NCI-H1092 treated with DMSO at 0.1 percent for 48 hours (cell line): ENCODE measurements around the gene ADAMTS2.
"Not testable (repeated sequence)": the region's sequence is repeated elsewhere in the genome, so short reads cannot be mapped to it uniquely, and the experiment has no call there.

ENCODE experiments used
- DNase-seq: peaks from one replicate; lab custom pipeline; 2025; lab: John Stamatoyannopoulos, UW

The ADAMTS2 gene

DNA sequence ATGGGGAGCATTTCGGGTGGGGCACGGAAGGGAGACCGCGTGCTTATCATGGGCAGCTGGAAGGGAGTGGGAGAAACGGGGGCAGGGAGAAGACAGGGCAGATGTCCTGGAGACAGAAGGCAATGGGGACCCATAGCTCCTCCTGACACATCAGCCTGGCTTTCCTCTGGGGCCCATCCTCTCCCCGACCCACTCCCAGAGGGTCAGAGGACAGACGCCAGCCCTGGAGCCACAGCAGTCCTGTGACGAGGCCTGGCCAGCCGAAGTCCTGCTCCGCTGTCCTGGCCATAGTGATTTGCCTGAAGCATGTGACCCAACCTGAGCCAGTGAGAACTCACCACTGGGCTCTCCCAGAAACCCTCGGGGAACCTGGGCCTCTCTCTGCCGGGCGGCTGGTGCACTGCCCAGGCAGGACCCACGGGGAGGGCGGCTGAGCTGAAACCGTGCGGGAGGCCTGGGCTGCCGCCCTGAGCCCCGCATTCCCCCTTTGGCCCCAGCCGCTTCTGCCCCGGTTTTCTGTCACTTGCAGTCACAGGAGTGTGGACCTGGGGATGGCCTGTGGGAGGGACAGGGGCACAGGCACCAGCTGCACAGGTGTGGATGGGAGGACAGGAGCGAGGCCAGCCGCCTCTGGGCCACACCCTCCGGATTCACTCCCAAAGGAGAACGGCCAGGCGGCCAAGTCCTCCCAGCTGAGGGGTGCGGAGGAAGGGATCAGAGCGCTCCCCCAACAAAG, 19.8 kb downstream of the ADAMTS2 start:
- no peak for DNase-seq

DNA sequence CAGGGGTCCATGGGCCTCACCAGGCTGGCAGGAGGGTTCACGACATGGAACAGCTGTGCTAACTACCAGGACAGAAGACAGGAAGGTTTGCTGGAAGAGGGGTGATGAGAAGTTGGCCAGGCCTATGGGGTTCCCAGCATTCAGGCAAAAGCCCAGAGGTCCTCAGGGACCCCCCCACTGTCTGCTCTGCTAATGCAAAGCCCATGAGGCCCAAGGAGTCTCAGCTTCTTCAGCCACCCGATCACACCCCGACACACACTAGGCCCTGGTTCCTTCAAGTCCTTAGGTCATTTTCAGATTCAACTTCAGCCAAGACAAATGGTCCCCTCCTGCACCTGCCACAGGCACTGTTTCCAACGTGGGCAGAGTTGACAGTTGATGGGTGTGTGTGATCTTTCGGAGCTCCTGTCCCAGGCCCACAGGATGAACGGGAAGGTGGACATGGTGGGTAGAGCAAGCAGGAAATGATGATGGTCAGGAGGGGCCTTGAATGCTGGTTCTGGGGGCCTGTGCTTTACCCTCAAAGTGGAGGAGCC, 20.4 kb downstream of the ADAMTS2 start:
- no peak for DNase-seq

DNA sequence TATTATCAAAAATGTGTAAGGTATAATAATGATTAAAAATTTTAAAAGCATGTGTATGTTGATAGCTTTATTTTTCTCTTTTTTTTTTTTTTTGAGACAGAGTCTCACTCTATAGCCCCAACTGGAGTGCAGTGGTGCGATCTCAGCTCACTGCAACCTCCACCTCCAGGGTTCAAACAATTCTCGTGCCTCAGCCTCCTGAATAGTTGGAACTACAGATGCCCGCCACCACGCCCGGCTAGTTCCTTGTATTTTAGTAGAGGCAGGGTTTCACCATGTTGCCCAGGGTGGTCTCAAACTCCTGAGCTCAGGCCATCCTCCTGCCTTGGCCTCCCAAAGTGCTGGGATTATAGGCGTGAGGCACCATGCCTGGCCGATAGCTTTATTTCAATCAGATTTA, 20.9 kb downstream of the ADAMTS2 start:
- not testable (repeated sequence) for DNase-seq

DNA sequence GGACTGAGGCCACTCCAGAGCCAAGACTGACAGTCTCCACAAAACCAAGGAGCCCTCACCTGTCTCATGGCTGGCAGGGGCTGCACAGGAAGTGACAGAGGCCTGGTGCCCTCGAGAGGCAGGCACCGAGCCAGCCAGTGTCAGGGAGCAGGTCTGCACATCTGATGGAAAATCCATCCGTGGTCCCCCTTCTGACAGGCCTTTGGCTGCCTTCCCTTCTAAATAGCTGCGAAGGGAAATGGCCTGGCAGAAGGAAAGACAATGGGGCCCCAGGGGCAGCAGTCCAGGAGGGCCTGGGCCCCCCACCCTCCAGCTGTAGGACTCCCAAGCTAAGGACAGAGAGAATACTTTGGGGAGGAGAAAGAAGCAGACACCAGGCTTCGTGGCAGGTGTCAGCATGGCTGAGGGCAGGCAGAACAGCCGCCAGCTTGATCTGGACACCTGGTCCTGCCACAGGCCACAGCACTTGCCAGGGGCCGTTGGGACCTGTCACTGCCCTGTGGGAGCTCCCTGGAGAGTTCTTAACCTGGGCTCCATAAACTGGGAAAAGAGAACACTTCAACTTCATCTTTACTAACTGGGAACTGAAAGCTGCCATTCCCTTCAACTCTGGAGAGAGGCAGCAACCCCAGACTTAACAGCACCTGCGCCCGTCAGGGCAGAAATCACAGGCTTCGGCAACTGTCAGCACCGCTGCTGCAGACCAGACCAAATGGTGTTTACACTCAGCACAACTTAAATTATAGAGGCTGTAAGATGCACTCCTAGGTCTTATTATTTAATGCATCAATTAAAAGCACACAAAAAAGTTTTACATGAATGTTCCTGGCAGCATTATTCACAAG, 22.0 kb downstream of the ADAMTS2 start:
- peak; percentile 61 for DNase-seq

DNA sequence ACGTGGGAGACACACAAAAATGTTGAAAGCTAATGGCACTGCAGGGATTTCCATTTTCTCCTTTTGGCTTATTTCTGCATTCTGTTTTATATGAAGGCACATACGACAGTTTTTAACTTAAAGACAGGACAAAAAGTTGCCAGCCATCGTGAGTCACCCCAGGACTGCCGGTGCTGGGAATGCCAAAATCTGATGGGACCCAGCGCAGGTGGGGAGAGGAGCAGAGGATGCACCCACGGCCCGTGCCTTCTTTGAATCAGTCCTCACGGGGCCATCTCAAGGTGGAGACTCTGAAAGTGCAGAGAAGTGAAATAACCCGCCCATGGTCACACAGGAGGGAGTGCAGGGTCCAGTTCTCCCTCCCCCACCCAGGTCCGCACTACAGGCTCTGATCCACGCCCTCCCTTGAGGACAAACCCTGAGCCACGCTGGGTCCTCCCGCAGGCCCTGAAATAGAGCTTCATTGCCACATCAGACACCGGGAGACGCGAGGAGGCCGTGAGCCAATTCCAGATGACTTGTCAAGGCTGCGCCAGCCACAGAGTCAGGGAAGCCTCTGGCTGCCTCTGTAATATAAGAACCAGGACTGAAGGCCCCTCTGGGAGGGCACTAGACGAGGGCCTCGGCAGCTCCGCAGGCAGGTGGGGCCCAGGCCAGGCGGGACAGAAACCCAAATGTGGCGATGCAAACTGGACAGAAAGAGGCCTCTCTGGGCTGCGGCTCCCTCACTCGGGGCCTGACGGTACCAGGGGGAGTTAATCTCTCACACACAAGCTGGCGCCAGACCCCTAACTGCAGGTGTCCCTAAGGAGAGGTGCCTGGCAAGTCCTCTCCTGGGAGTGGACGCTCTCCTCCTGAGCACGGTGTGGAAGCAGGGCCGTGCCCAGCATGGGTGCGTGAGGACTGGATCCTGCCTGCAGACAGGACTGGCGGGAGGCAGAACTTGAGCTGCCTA, 22.9 kb downstream of the ADAMTS2 start:
- DNase-seq: no peak

DNA sequence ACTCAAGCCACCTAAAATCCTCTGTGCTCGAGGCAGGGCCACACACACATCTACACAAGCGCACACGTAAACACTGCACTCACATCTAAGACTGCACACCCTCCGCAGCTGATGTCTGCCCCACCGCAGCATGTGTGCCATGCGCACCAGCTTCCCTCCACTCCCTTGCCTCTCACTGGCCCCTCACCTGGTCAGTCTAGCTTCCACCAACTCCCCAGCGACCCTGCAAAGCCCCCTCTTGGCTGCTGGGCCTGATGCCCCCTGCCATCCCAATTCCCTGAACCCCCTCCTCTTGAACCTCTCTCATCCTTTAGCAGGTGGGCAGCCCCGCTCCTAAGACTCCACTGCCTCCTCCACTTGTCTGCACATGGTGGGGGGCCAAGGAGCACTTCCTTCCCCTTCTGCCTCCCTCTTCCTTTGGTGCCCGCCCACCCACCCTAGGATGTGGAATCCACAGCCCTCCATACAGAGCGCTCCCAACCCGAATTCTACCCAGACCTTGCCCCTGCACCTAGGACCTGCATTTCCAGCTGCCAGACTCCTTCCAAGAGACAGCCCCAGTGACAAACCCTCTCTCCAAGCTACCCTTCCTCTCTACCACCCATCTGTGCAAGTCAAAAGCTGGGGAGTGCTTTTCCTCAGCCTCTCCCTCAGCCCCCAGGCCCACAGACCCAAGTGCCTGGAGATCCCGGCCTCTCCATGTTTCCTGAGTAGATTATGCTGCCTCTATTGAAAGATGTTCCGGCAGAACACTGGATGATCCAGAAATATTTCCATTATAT, 23.9 kb downstream of the ADAMTS2 start:
- no peak for DNase-seq

DNA sequence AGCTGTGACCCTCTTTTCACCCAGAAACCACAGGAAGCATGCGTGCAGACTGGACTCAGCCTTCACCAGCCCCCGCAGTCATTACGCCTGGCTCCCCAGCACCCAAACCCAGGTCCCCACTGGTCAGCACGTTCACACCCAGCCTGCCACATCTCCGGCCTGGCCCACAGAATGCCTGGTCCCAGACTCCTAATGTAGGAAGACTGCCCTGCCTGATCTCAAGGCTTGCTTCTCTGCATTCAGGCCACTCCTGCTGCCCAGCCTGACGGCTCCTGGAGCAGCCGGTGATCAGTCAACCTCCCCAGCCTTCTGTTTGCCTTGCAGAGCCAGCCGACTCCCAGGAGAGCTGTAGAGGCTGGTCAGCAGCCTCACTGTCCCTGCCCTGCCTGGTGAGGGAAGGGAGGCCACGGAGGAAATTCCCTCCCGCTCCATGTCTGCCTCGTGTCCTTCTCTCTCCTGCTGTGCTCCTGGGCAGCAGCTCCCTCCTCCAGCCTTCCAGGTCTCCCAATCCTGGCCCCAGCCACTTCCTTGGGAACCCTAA, 25.4 kb downstream of the ADAMTS2 start:
- DNase-seq: no peak

DNA sequence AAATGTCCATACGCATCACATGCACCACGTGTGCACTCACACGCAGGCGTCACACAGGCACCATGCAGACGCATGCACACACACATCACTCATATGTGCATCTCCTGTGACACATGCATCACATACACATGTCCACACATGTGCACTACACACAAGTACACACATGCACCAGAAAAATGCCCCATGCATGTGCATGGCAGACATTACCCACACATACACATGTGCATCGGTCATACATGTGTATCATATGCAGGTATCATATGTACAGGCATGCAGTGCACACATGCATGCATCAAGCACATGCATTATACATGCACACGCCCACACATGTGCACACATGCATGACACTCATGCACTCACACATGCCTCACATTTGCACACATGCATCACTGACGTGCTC, 26.1 kb downstream of the ADAMTS2 start:
- no peak for DNase-seq

DNA sequence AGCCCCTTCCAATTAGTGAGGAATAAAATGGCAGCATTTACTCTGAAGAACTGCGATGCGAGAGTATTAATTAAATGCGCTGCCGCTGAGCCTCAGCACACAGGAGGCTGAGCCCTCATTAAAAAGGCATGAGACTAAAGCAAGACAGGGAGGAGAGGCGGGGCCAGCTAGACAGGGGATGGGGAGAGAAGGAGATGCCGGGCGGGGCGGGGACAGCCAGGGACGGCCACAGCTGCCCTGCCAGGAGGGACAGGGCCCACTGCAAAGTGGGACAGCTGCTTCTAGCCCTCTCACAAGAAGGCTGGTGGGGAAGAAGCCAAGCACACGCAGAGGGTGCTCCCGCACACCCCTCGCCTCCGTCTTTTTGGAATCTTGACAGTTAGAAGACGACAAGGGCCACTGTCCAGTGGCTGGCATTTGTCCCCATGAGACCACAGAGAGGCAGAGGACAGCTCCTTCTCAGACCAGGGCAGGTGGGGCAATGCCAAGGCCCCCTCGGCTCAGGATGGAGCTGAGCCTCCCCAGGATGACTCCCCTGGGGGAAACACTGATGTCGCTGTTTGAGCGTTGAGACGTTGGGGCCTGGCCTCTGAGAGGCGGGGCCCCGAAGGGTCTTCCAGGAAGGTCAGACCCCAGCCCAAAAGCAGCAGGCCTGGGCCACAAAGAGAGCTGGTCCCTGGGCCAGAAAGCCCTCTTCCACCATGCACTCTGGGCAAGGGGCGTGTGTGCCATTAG, 26.9 kb downstream of the ADAMTS2 start:
- no peak for DNase-seq

DNA sequence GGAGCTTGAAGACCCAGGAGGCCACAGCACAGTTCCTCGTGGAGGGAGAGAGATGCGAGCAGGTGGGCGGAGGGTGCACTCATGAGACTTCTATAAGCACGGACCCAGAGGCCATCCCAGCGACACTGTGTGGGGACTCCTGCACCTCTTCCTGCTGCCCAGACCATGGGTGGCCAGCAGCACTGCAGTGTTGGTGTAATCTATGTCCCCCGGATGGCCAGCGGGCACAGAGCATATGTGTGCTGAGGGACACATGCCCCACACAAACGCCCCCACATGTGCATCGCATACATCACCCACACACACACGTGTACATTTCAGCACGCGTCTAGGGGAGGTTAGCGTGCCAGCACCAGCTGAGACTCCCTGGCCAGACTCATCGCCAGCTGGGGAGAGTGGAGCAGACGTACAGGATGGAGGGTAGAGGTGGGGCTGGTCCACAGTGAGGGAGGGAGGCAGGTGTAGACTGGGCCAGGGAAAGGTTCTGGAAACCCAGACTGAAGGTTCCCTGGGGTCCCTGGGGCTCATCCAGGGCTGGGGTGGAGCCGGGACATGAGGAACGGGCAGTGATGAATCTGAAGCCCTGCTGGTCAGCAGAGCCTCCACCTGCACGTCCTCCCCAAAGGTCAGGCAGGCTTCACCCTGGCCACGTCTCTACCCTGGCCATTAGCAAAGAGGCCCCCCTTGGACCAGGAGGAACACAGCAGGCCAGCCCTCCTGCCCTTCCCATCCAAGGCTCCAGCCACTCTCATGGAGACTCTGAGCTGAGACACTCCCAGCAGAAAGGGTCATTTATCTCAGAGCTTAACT, 27.6 kb downstream of the ADAMTS2 start:
- no peak for DNase-seq

DNA sequence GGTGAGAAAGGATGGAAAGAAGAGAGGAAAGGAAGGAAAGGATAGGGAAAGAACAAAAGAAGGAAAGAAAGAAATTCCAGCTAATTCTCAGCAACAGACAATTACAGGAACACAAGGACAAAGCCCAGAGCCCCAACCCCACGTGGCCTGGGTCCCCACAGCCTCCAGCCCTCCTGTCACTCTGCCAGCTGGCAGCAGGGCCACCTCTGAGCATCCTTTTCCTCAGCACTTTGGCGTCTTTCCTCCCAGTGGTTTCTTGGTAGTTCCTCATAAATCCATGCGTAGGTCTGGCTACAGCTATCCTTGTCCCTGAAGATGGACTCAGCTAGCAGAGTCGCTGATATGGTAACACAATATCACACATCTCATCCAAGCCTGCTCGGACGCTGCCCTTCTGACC, 28.3 kb downstream of the ADAMTS2 start:
- no peak for DNase-seq

DNA sequence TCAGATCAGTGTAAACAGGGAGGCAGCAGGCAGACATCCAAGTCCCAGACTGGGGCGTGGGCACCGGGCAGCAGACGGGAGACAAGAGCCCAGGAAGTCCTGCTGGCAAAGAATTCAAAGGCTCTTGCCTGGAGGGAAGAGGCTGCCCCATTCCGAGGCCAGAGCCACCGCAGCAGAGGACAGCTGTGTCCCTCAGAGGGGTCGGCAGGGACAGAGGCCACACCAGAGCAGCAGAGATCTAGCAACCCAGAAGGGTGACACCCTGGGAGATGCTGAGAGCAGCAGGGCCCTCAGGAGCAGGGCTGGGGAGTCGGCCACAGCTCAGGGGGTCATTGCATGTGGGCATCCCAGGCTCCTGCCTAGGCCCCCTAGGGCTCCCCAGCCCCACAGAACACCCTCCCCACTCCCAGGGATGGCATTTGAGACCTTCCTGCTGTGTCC, 29.1 kb downstream of the ADAMTS2 start:
- no peak for DNase-seq

DNA sequence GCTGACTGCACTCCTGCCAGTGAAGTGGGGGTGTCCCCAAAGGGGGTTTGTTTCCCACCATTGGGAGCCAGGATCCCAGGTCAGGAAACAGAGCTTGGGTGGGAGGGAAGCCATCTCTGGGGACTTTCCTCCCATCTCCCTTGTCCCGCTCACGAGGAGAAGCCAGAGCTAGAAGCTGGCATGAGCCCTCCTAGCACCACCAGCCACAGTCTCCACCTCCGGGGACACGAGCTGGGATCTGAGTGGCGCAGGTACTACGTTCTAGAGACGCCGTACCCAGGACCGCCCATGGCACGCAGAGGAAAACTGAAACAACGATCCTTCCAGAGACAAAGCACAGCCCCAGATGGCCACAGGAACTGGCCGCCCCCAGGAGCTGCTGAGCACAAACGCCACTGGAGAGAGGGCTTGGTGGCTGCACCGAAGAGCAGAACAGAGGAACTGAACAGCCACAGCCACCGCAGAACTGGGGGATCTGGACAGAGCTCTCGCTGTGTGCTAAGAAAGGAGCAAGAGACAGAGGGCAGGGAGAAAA, 29.8 kb downstream of the ADAMTS2 start:
- no peak for DNase-seq

DNA sequence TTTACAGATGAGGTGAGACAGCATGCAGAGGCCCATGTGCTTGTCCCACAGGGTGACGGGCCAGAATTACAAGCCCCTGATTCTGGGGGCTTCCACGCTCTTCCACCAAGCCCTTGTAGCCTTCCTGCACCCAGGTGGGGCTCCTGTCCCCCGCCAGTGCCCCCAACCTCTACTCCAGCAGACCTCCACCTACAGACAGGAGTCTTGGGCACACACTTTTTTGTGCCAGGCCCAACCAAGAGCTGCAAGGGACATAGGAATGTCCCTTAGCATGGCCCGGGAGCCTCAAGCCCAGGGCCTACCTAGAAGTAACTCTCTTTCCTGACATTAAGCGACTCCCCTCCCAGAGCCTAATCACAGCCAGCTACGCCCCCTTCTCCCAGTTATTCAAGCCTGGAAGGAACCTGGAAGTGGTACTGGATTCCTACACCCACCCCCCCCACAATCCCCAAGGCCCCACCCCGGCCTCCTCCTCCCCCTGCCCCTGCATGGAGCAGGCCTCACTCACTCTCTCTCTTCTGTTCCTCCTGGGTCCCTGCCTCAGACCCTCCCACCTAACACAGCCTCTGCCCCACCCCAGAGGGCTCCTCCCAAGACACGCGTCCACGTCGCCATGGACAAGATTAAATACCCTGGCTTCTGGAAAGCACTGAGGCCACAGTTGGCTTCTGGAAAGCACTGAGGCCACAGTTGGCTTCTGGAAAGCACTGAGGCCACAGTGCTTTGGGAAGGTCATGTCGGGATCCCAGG, 30.5 kb downstream of the ADAMTS2 start:
- no peak for DNase-seq

DNA sequence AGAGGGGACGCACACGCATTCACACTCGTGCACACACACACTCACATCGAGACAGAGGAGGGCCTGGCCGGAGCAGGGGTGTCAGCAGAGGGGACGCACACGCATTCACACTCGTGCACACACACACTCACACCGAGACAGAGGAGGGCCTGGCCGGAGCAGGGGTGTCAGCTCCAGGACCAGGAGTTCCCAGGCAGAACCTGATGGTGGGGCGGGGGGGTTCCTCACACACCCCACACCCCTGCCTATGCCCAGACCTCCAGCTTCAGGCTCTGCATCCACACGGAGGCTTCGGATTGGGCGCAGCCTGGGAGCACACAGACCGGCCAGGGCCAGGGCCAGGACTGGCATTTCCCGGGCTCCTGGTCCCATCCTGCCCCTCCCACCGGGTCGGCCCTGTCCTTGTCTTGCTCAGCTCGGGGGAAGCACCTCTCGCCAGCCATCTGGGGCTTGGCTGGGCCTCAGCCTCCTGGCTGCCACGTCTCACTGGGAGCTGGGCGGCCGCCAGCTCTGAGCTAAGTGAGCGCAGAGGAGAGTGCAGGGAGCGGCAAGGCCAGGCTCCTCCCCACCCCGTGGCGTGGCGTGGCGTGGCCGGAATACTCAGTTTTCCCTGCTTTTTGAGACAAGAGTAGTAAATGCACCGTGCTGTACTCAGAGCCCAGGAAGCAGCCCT, 31.3 kb downstream of the ADAMTS2 start:
- peak; percentile 61 for DNase-seq

DNA sequence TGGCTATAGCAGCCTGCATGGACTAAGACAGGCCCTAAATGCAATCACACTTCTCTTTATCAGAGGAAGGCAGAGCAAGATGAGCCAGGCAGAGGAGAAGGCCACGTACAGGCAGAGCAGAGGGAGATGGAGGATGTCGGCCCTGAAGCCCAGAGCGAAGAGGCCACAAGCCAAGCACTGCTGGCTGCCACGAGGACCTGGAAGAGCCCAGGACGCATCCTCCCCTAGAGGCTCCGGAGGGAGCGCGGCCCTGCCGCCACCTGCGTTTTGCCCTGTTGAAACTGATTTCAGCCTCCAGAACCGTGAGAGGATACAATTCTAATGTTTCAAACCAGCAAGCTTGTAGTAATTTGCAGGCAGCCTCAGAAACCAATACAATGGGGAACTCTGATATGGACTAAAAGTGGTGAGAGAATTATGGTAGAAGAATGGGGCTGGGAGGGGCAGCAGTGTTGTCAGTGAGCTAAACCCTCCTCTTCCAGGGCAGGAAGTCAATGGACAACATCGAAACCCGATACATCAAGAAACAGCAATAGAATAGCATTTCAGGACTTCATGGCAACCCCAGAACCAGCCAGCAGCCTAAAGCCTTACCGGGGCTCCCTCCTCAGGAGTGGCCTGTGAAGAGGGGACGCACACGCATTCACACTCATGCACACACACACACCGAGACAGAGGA, 32.6 kb downstream of the ADAMTS2 start:
- DNase-seq: no peak

DNA sequence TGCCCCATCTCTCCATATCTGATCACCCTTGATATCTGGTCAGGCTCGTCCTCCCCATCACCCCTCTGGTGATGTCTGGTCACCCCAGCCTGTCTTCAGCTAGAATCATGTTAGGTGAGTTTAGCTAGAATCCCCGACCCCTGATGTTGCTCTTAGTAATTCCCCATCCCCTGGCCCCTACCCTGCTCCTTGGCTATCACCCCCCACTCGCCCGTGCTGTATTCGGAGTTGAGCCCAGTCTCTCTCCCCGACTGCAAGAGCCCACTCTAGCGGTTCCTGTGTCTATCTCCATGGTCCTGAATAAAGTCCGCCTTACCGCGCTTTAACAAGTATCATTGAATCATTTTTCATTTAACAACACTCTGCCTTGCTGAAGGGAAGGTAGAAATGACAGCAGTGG, 33.7 kb downstream of the ADAMTS2 start:
- DNase-seq: no peak
